Kidney (tissue), 14 donors: ENCODE results near the gene ZNF441. TPM values are rescaled to one million over a fixed set of nuclear protein-coding genes. Genes with fewer than 3 reads are reported as not detected.

Experiments used
- DNase-seq, 5 donors: peaks; one replicate each; pipeline ENCODE4 v3.0.0-alpha.2; 2013 to 2020
- FAIRE-seq: peaks from 2 replicates; lab custom pipeline; 2012; peaks lifted over from hg19 to GRCh38; lab: Jason Lieb, UNC
- H3K27ac ChIP-seq, 2 donors: one replicate each; pipeline ENCODE4 v1.7.0; 2013; ENCODE audit warnings: low read depth in 2 of 2, low read length in 2 of 2, inconsistent platforms in 1 of 2
- H3K27me3 ChIP-seq: one replicate; pipeline ENCODE4 v1.7.1; 2013; ENCODE audit warnings: low read length, inconsistent platforms; ENCODE audit not compliant: control insufficient read depth, insufficient read depth
- H3K36me3 ChIP-seq, 3 donors: one replicate each; pipeline versions ENCODE4 v1.7.0 to v1.7.1; 2013; ENCODE audit warnings: low read length in 3 of 3, control low read depth in 1 of 3, inconsistent platforms in 1 of 3; ENCODE audit not compliant: insufficient read depth in 3 of 3, control insufficient read depth in 2 of 3
- H3K4me1 ChIP-seq, 3 donors: one replicate each; pipeline versions ENCODE4 v1.7.0 to v1.7.1; 2013; ENCODE audit warnings: low read length in 3 of 3, inconsistent platforms in 1 of 3, low read depth in 1 of 3; ENCODE audit not compliant: control insufficient read depth in 2 of 3, insufficient read depth in 2 of 3
- H3K4me3 ChIP-seq, 3 donors: one replicate each; pipeline versions ENCODE4 v1.7.0 to v1.8.1; 2013; ENCODE audit warnings: low read length in 3 of 3, control low read depth in 1 of 3, inconsistent platforms in 1 of 3
- H3K9ac ChIP-seq, 3 donors: one replicate each; pipeline versions ENCODE4 v1.7.0 to v1.7.1; 2013; ENCODE audit warnings: low read length in 3 of 3, control low read depth in 1 of 3, inconsistent platforms in 1 of 3
- H3K9me3 ChIP-seq, 3 donors: one replicate each; pipeline versions ENCODE4 v1.7.0 to v1.7.1; 2013; ENCODE audit warnings: low read length in 3 of 3, control low read depth in 1 of 3, inconsistent platforms in 1 of 3; ENCODE audit not compliant: control insufficient read depth in 2 of 3, insufficient read depth in 1 of 3
- CTCF ChIP-seq: IDR thresholded peaks from 3 replicates; pipeline ENCODE4 v1.5.1; 2012; ENCODE audit warnings: mild to moderate bottlenecking, moderate library complexity, borderline replicate concordance; ENCODE audit not compliant: insufficient read depth; ENCODE audit errors: extremely low read depth
- intact Hi-C: fragments of 100-400 bp; cut with DNase I; formaldehyde crosslinking; loops from one replicate; pipeline ENCODE4 v1.11.1; 2022
- polyA plus RNA-seq: library from polyadenylated mRNA; stranded (reverse); fragments of 350-450 nt; fragmentation: Illumina TruSeq; extraction: RNeasy Lipid Tissue Mini Kit (QIAGEN cat#74804); gene quantifications from one replicate; pipeline ENCODE4 v1.2.3, GENCODE V29; 2014; ENCODE audit warnings: low read depth, low replicate concordance; ENCODE audit not compliant: insufficient read depth
- total RNA-seq: library from RNA; stranded (reverse); fragmentation: NEBNext Ultra II Directional; extraction: Animal tissue kit (Norgen Biotek cat#: 25700); gene quantifications from one replicate; pipeline ENCODE4 v1.2.1, GENCODE V29; 2021
- donor health status: control.
- donor health status: control.
- donor health status: control.
- donor health status: control.
- donor health status: control.
- donor health status: DM: yes; HTN: yes; CAD: no.
- donor health status: Normal renal cell carcinoma (clear cell type).

ZNF441 gene
- total and polyA plus RNA-seq, 2 donors from 2014 or later = 4.4 to 19.3 TPM

GRCh38 chr19:11756965-11757364 lies 9.8 kb upstream of the ZNF441 start:
- no peak for TF ChIP-seq CTCF
- intact Hi-C loops = no loop called here
- Histone ChIP-seq H3K36me3 (no peaks in the 10 kb centered on the region), H3K4me1 (no peaks in the 10 kb centered on the region), H3K27me3 (no peaks in the 10 kb centered on the region), H3K27ac (no peak overlapping the region), H3K4me3 (no peak overlapping the region), H3K9me3 (peaks cover 0 to 5% (median 5%) of the 10 kb centered on the region in 3 donors), H3K9ac (no peak overlapping the region)
- no peak for DNase-seq
- no peak for FAIRE-seq

GRCh38 chr19:11759805-11760204 lies 7.0 kb upstream of the ZNF441 start:
- DNase-seq (no peak), FAIRE-seq (no peak)
- Histone ChIP-seq H3K4me3 (no peak overlapping the region), H3K4me1 (no peaks in the 10 kb centered on the region), H3K27me3 (no peaks in the 10 kb centered on the region), H3K9ac (no peak overlapping the region), H3K36me3 (no peaks in the 10 kb centered on the region), H3K9me3 (peaks cover 0 to 5% (median 5%) of the 10 kb centered on the region in 3 donors), H3K27ac (no peak overlapping the region)
- intact Hi-C loops = no loop called here
- TF ChIP-seq CTCF = no peak

- H3K27ac ChIP-seq = no peak overlapping the region
- TF ChIP-seq CTCF = no peak
- no peaks in the 10 kb centered on the region for H3K9me3 ChIP-seq
- DNase-seq (no peak), FAIRE-seq (no peak)
- no peaks in the 10 kb centered on the region for H3K36me3 ChIP-seq
- no peak overlapping the region for H3K9ac ChIP-seq
- H3K4me1 ChIP-seq = peaks cover 0 to 7% (median 3%) of the 10 kb centered on the region in 3 donors
- H3K27me3 ChIP-seq = no peaks in the 10 kb centered on the region
- H3K4me3 ChIP-seq = no peak overlapping the region
- intact Hi-C loops = no loop called here
Observed at GRCh38 chr19:11763117-11763516, 3.7 kb upstream of the ZNF441 start.

GRCh38 chr19:11763611-11764010 lies 3.2 kb upstream of the ZNF441 start:
- H3K27ac ChIP-seq = no peak overlapping the region
- no peaks in the 10 kb centered on the region for H3K36me3 ChIP-seq
- H3K9me3 ChIP-seq = no peaks in the 10 kb centered on the region
- no peak for DNase-seq
- no peaks in the 10 kb centered on the region for H3K27me3 ChIP-seq
- TF ChIP-seq CTCF = no peak
- no peak overlapping the region for H3K4me3 ChIP-seq
- intact Hi-C loops = no loop called here
- H3K4me1 ChIP-seq = peaks cover 0 to 12% (median 6%) of the 10 kb centered on the region in 3 donors
- FAIRE-seq = no peak
- no peak overlapping the region for H3K9ac ChIP-seq
